ENCODE measurements around the gene KCNQ5. TPM values are rescaled to one million over a fixed set of nuclear protein-coding genes. Genes with fewer than 3 reads are reported as not detected.

The KCNQ5 gene
- total and polyA plus RNA-seq, 2 of the 8 experiments (the other 6 are each of a cell fraction or from before 2014, with no cell fraction given): 0.83 to 1.2 TPM

GRCh38 chr6:72758901-72759300 lies 137.0 kb downstream of the KCNQ5 start:
- no peaks in the 10 kb centered on the region for H4K20me1 ChIP-seq (replicated peaks in 1 of 2; ENCODE audit: control insufficient read depth in 1 of 2, insufficient read depth in 2 of 2, low read length in 2 of 2)
- no peak overlapping the region for H4K8ac ChIP-seq (ENCODE audit: extremely low read depth, insufficient read depth, low read length)
- no peaks in the 10 kb centered on the region for H3K27me3 ChIP-seq (replicated peaks in 1 of 4; ENCODE audit: control insufficient read depth in 3 of 4, extremely low read depth in 1 of 4, insufficient read depth in 3 of 4, low read length in 3 of 4)
- no peak overlapping the region for H3K23ac ChIP-seq (ENCODE audit: insufficient read length)
- H3K4me2 ChIP-seq (ENCODE audit: insufficient read depth in 1 of 2, low read depth in 2 of 2, low read length in 2 of 2): no peak overlapping the region
- H3K4ac ChIP-seq (replicated peaks; ENCODE audit: insufficient read length, low read depth, low read length): no peak overlapping the region
- H3K18ac ChIP-seq (ENCODE audit: extremely low read depth, low read length): no peak overlapping the region
- H3K4me1 ChIP-seq (replicated peaks in 1 of 4; ENCODE audit: control insufficient read depth in 3 of 4, insufficient read depth in 4 of 4, low read length in 3 of 4): no peaks in the 10 kb centered on the region
- WGBS, 2 experiments (ENCODE audit: extremely low coverage in 1 of 2, insufficient coverage in 1 of 2, insufficient read length in 1 of 2, insufficient replicate concordance in 2 of 2, low coverage in 1 of 2, low lambda C conversion rate in 2 of 2, missing lambda C conversion rate in 1 of 2): 87% methylated on average over 2 of the region's 2 CpGs; no CpG with 5 or more reads in 1 of the 2 experiments
- H3K79me1 ChIP-seq (ENCODE audit: low read depth, low read length): no peaks in the 10 kb centered on the region
- no peaks in the 10 kb centered on the region for H3K36me3 ChIP-seq (ENCODE audit: control insufficient read depth in 2 of 4, insufficient read depth in 4 of 4, low read length in 3 of 4)
- CTCF ChIA-PET (ENCODE audit: partially characterized antibody): interaction anchor here (1.2 kb wide), 1 partner anchor 126 kb away, joined by 3 read pairs; no protein-coding TSS in a partner anchor
- H2AK5ac ChIP-seq (ENCODE audit: low read depth, low read length): no peak overlapping the region
- TF ChIP-seq SRF (IDR thresholded peaks at IDR 0.05; ENCODE audit: low read depth, low read length) (no peak), SIX5 (IDR thresholded peaks at IDR 0.05; ENCODE audit: low read depth, low read length) (no peak), JUN (IDR thresholded peaks at IDR 0.05; ENCODE audit: low read depth, low read length) (no peak), CEBPB (IDR thresholded peaks at IDR 0.05; ENCODE audit: low read depth, low read length) (no peak)
- H3K9me3 ChIP-seq (ENCODE audit: insufficient read depth in 2 of 2, low read depth in 1 of 2, low read length in 1 of 2): no peaks in the 10 kb centered on the region
- POLR2A ChIA-PET (ENCODE audit: partially characterized antibody): no interaction called here
- no peak overlapping the region for H4K91ac ChIP-seq (replicated peaks; ENCODE audit: insufficient read length, low read length)
- no peak overlapping the region for H2BK20ac ChIP-seq (ENCODE audit: low read length)
- no peak overlapping the region for H3K4me3 ChIP-seq (ENCODE audit: extremely low read depth in 1 of 4, insufficient read depth in 2 of 4, low read depth in 3 of 4, low read length in 4 of 4)
- H2BK5ac ChIP-seq (ENCODE audit: low read depth, low read length): no peak overlapping the region
- H2BK15ac ChIP-seq (ENCODE audit: low read length): no peak overlapping the region
- no peak overlapping the region for H3K27ac ChIP-seq (ENCODE audit: low read depth, low read length)
- no peaks in the 10 kb centered on the region for H3K79me2 ChIP-seq (ENCODE audit: control insufficient read depth in 1 of 2, insufficient read depth in 2 of 2, low read length in 2 of 2)
- no peak overlapping the region for H2AFZ ChIP-seq (ENCODE audit: low read length)
- FAIRE-seq (no peak), DNase-seq (ENCODE audit: low read depth in 1 of 2, low spot score in 2 of 2) (no peak)
- H3K23me2 ChIP-seq (ENCODE audit: low read depth, low read length): no peaks in the 10 kb centered on the region
- H3K14ac ChIP-seq (ENCODE audit: insufficient read length): no peak overlapping the region
- no peak overlapping the region for H2BK120ac ChIP-seq (replicated peaks; ENCODE audit: low read depth, low read length)
- H2BK12ac ChIP-seq (ENCODE audit: low read depth, low read length): no peak overlapping the region
- no peak overlapping the region for H3K56ac ChIP-seq (replicated peaks; ENCODE audit: insufficient read length, low read depth, low read length)
- no peak overlapping the region for H3K9ac ChIP-seq (replicated peaks in 1 of 4; ENCODE audit: extremely low read depth in 1 of 4, low read depth in 3 of 4, low read length in 3 of 4)
- H4K5ac ChIP-seq (ENCODE audit: insufficient read length, low read depth, low read length): no peak overlapping the region

Measured in H1 (cell line).